ENCODE data around the gene FH. TPM values are rescaled to one million over a fixed set of nuclear protein-coding genes. Genes with fewer than 3 reads are reported as not detected.

FH gene
- total RNA-seq, 2 experiments from 2014 or later, result 85.7 to 89.1 TPM

DNA sequence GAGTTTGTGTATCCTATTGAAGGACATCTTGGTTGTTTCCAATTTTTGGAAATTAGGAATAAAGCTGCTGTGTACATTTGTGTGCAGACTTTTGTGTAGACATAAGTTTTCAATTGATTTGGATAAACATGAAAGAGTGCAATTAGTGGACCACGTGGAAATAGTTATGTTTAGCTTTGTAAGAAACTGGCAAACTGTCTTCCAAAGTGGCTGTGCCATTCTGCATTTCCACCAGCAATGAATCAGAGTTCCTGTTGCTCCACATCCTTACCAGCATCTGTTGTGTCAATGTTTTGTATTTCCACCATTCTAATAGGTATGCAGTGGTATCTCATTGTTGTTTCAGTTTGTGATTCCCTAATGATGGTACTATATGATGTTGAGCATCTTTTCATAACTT is 46.5 kb downstream of the FH start:
- H3K27me3 Mint-ChIP-seq, result peaks cover 4% of the 10 kb centered on the region
- CTCF ChIA-PET, result no interaction called here
- no peak overlapping the region for H3K27ac Mint-ChIP-seq
- no peaks in the 10 kb centered on the region for H3K9me3 Mint-ChIP-seq
- intact Hi-C loops (cut with micrococcal nuclease), result no loop called here
- H3K36me3 Mint-ChIP-seq, result no peaks in the 10 kb centered on the region
- H3K4me3 Mint-ChIP-seq, result no peak overlapping the region
- POLR2A ChIA-PET, result no interaction called here
- no peak for DNase-seq
- H3K4me1 Mint-ChIP-seq (ENCODE audit: low read depth), result no peaks in the 10 kb centered on the region

- no peak for DNase-seq
- CTCF ChIA-PET, result no interaction called here
These were observed 48.5 kb downstream of the FH start for GRCh38 chr1:241470908-241471590.

DNA sequence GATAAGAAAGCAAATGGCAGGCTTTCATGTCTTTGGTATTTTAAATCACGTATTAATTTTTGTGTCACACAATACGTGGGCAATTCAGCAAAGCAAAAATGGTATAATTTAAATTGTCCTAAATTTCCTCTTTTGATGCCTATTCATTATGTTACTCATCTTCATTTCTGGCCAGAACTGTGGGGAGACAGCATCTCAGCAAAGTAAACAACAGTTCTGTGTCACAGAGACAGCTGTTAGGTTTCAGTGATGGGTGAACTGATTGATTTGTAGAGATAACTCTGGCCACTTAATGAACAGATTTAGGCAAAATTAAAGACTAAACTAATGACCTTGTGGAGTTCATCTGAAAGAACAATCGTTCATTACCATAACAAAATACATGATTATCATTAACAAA is 49.2 kb downstream of the FH start:
- Mint-ChIP-seq H3K27ac (no peak overlapping the region), H3K4me1 (ENCODE audit: low read depth) (no peaks in the 10 kb centered on the region), H3K27me3 (peaks cover 4% of the 10 kb centered on the region), H3K4me3 (no peak overlapping the region), H3K9me3 (no peaks in the 10 kb centered on the region), H3K36me3 (no peaks in the 10 kb centered on the region)
- POLR2A ChIA-PET, result no interaction called here
- no peak for DNase-seq
- CTCF ChIA-PET, result interaction anchor here (1.0 kb wide), 1 partner anchor 15 kb away, joined by 3 read pairs; no protein-coding TSS in a partner anchor
- intact Hi-C loops (cut with micrococcal nuclease), result no loop called here

More at GRCh38 chr1:241470908-241471590, 48.5 kb downstream of the FH start:
- H3K9me3 Mint-ChIP-seq, result no peaks in the 10 kb centered on the region
- H3K27me3 Mint-ChIP-seq, result peaks cover 4% of the 10 kb centered on the region
- no peaks in the 10 kb centered on the region for H3K4me1 Mint-ChIP-seq (ENCODE audit: low read depth)
- no peaks in the 10 kb centered on the region for H3K36me3 Mint-ChIP-seq
- POLR2A ChIA-PET, result no interaction called here
- intact Hi-C loops (cut with micrococcal nuclease), result no loop called here
- H3K27ac Mint-ChIP-seq, result no peak overlapping the region
- no peak overlapping the region for H3K4me3 Mint-ChIP-seq

- Mint-ChIP-seq H3K4me3 (no peak overlapping the region), H3K36me3 (no peaks in the 10 kb centered on the region), H3K4me1 (ENCODE audit: low read depth) (no peaks in the 10 kb centered on the region), H3K9me3 (no peaks in the 10 kb centered on the region), H3K27ac (no peak overlapping the region), H3K27me3 (peaks cover 2% of the 10 kb centered on the region)
- CTCF ChIA-PET, result no interaction called here
- no peak for DNase-seq
- POLR2A ChIA-PET, result no interaction called here
- intact Hi-C loops (cut with micrococcal nuclease), result no loop called here
These were observed 53.9 kb downstream of the FH start for GRCh38 chr1:241465673-241466072.

GRCh38 chr1:241464985-241465384 is 54.6 kb downstream of the FH start:
- DNase-seq, result no peak
- H3K27ac Mint-ChIP-seq, result no peak overlapping the region
- ChIA-PET CTCF (interaction anchor here (0.6 kb wide), 1 partner anchor 861 kb away, joined by 4 read pairs; no protein-coding TSS in a partner anchor), POLR2A (no interaction called here)
- no peaks in the 10 kb centered on the region for H3K9me3 Mint-ChIP-seq
- intact Hi-C loops (cut with micrococcal nuclease), result no loop called here
- H3K36me3 Mint-ChIP-seq, result no peaks in the 10 kb centered on the region
- no peak overlapping the region for H3K4me3 Mint-ChIP-seq
- H3K27me3 Mint-ChIP-seq, result peaks cover 2% of the 10 kb centered on the region
- H3K4me1 Mint-ChIP-seq (ENCODE audit: low read depth), result no peaks in the 10 kb centered on the region

DNA sequence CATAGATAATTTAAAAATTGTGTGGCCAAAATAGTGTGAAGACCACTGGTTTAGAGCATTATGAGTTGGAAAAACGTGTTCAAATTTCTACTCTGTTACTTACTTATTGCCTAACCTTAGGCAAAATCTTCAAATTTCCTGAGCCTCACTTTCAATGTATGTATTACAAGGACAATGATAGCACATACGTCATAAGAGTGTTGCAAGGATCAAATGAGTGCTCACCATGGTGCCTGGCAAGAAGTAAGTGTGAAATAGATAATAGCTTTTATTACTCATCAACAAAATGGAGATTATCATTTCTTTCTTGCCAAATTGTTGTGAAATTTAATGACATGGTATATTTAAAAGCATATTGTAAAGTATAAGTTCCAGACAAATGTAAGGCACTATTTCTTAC is 57.2 kb downstream of the FH start:
- Mint-ChIP-seq H3K4me1 (ENCODE audit: low read depth) (no peaks in the 10 kb centered on the region), H3K9me3 (no peaks in the 10 kb centered on the region), H3K4me3 (no peak overlapping the region), H3K27ac (no peak overlapping the region), H3K36me3 (no peaks in the 10 kb centered on the region), H3K27me3 (peaks cover 2% of the 10 kb centered on the region)
- ChIA-PET POLR2A (no interaction called here), CTCF (no interaction called here)
- intact Hi-C loops (cut with micrococcal nuclease), result no loop called here
- no peak for DNase-seq

- Mint-ChIP-seq H3K27me3 (peaks cover 2% of the 10 kb centered on the region), H3K4me3 (no peak overlapping the region), H3K36me3 (no peaks in the 10 kb centered on the region), H3K4me1 (ENCODE audit: low read depth) (no peaks in the 10 kb centered on the region), H3K27ac (no peak overlapping the region), H3K9me3 (no peaks in the 10 kb centered on the region)
- DNase-seq, result no peak
- POLR2A ChIA-PET, result no interaction called here
- CTCF ChIA-PET, result no interaction called here
- intact Hi-C loops (cut with micrococcal nuclease), result no loop called here
These were observed 59.3 kb downstream of the FH start for GRCh38 chr1:241460098-241460873.

GRCh38 chr1:241459186-241459802 is 60.3 kb downstream of the FH start:
- intact Hi-C loops (cut with micrococcal nuclease), result no loop called here
- Mint-ChIP-seq H3K4me1 (ENCODE audit: low read depth) (no peaks in the 10 kb centered on the region), H3K27ac (no peak overlapping the region), H3K4me3 (no peak overlapping the region), H3K27me3 (peaks cover 2% of the 10 kb centered on the region), H3K9me3 (no peaks in the 10 kb centered on the region), H3K36me3 (no peaks in the 10 kb centered on the region)
- no peak for DNase-seq
- ChIA-PET POLR2A (no interaction called here), CTCF (no interaction called here)

DNA sequence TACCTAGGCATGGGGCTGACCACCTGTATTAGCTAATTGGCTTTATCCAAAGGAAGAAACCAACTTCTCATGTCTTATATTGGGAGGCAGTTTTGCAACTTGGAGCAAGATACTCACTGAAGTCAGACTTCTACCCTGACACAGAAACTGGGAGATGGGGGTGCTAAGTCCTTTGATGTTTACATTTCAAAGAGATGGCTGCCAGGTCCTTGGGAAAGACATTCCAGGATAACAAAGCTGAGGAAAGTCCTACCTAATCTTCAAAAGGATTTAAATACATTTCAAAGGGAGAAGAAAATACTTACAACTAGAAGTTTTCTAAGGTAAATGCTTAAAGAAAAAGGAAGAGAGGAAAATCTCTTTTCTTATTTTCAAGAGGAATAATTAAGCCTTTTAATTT is 62.1 kb downstream of the FH start:
- Mint-ChIP-seq H3K27me3 (peaks cover 2% of the 10 kb centered on the region), H3K4me3 (no peak overlapping the region), H3K4me1 (ENCODE audit: low read depth) (no peaks in the 10 kb centered on the region), H3K27ac (no peak overlapping the region), H3K36me3 (no peaks in the 10 kb centered on the region), H3K9me3 (no peaks in the 10 kb centered on the region)
- intact Hi-C loops (cut with micrococcal nuclease), result no loop called here
- ChIA-PET POLR2A (interaction anchor here (0.6 kb wide), 1 partner anchor 1402 kb away, joined by 3 read pairs; no protein-coding TSS in a partner anchor), CTCF (no interaction called here)
- DNase-seq, result no peak

DNA sequence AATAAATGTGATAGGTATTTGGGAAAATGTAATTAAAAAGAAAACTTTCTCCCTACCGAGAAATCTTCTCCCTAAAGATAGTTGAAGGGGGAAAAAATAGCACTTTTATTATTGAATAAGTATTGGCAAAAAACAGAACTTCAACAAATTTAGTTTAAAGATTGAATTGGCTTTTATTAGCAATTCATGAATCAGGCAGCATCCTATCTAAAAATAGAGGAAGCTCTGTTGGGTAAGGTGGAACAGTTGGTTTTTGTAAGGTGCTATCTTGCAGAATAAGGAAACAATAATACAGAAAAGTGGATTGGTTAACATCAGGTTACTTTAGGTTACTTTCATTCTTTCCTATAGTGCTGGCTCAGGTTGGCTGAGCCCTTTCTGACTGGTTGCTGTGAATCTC is 62.8 kb downstream of the FH start:
- Mint-ChIP-seq H3K4me1 (ENCODE audit: low read depth) (no peaks in the 10 kb centered on the region), H3K4me3 (no peak overlapping the region), H3K36me3 (no peaks in the 10 kb centered on the region), H3K27me3 (no peaks in the 10 kb centered on the region), H3K27ac (no peak overlapping the region), H3K9me3 (no peaks in the 10 kb centered on the region)
- POLR2A ChIA-PET, result no interaction called here
- intact Hi-C loops (cut with micrococcal nuclease), result no loop called here
- no peak for DNase-seq
- CTCF ChIA-PET, result no interaction called here

GRCh38 chr1:241453732-241454131 is 65.8 kb downstream of the FH start:
- POLR2A ChIA-PET, result no interaction called here
- H3K36me3 Mint-ChIP-seq, result no peaks in the 10 kb centered on the region
- H3K27ac Mint-ChIP-seq, result no peak overlapping the region
- H3K4me3 Mint-ChIP-seq, result no peak overlapping the region
- intact Hi-C loops (cut with micrococcal nuclease), result no loop called here
- CTCF ChIA-PET, result no interaction called here
- no peak for DNase-seq
- no peaks in the 10 kb centered on the region for H3K4me1 Mint-ChIP-seq (ENCODE audit: low read depth)
- H3K9me3 Mint-ChIP-seq, result no peaks in the 10 kb centered on the region
- H3K27me3 Mint-ChIP-seq, result no peaks in the 10 kb centered on the region

DNA sequence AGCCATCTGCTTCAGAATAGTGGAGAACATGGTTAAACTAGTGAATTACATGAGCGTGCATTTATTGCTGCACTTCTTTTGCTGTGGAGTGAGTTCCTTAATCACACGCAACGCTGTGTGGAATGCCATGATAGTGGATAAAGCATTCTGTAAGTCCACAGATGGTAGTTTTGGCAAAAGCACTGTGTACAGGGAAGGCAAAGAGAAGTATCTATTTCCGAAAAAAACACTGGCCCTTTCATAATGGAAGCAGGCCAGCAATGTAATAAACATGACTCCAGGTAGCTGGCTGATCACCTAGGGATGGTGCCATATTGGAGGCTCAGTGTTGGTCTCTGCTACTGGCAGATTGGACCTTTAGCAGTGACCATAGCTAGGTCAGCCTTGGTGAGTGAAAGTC is 67.6 kb downstream of the FH start:
- Mint-ChIP-seq H3K27me3 (no peaks in the 10 kb centered on the region), H3K36me3 (no peaks in the 10 kb centered on the region), H3K9me3 (no peaks in the 10 kb centered on the region), H3K4me1 (ENCODE audit: low read depth) (no peaks in the 10 kb centered on the region), H3K4me3 (no peak overlapping the region), H3K27ac (no peak overlapping the region)
- ChIA-PET POLR2A (no interaction called here), CTCF (no interaction called here)
- no peak for DNase-seq
- intact Hi-C loops (cut with micrococcal nuclease), result no loop called here
